RWPE2 (cell line): Measurements from ENCODE around the gene CALY.

Experiments used
- ATAC-seq: fragments of 200-7000 bp; cut with Tn5 transposase; 3 replicates; pipeline ENCODE4 v1.9.1; 2021; ENCODE audit warnings: low read depth
- DNase-seq: peaks from one replicate; pipeline ENCODE4 v3.0.0-alpha.2; 2020; ENCODE audit warnings: low spot score
- H3K27ac ChIP-seq: fragments of 450-650 bp; 2 replicates; pipeline ENCODE4 v1.5.1; 2017; ENCODE audit warnings: mild to moderate bottlenecking; ENCODE audit not compliant: poor library complexity, severe bottlenecking
- H3K27me3 ChIP-seq: fragments of 250-450 bp; sonication (Bioruptor Pico); 2 replicates; pipeline ENCODE4 v1.5.1; 2021; ENCODE audit warnings: mild to moderate bottlenecking, moderate library complexity; ENCODE audit not compliant: insufficient read depth, poor library complexity, severe bottlenecking
- H3K36me3 ChIP-seq: fragments of 250-450 bp; sonication (Bioruptor Pico); 2 replicates; pipeline ENCODE4 v1.5.1; 2020; ENCODE audit warnings: low read depth, mild to moderate bottlenecking, moderate library complexity
- H3K4me1 ChIP-seq: fragments of 250-450 bp; sonication (Bioruptor Pico); 2 replicates; pipeline ENCODE4 v1.5.1; 2021; ENCODE audit warnings: mild to moderate bottlenecking, moderate library complexity; ENCODE audit not compliant: insufficient read depth, poor library complexity, severe bottlenecking
- H3K4me3 ChIP-seq: fragments of 250-450 bp; sonication (Bioruptor Pico); 2 replicates; pipeline ENCODE4 v1.5.1; 2021; ENCODE audit warnings: mild to moderate bottlenecking, moderate library complexity; ENCODE audit not compliant: severe bottlenecking
- H3K9me3 ChIP-seq: fragments of 250-450 bp; sonication (Bioruptor Pico); 2 replicates; pipeline ENCODE4 v1.5.1; 2021; ENCODE audit warnings: mild to moderate bottlenecking, moderate library complexity; ENCODE audit not compliant: severe bottlenecking
- TF ChIP-seq, protein P1 (sequence below): fragments of 450-650 bp; IDR thresholded peaks from one replicate; pipeline ENCODE4 v1.5.1; 2017; ENCODE audit warnings: mild to moderate bottlenecking, moderate library complexity; ENCODE audit not compliant: poor library complexity, severe bottlenecking

Gene CALY, protein sequence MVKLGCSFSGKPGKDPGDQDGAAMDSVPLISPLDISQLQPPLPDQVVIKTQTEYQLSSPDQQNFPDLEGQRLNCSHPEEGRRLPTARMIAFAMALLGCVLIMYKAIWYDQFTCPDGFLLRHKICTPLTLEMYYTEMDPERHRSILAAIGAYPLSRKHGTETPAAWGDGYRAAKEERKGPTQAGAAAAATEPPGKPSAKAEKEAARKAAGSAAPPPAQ

DNA sequence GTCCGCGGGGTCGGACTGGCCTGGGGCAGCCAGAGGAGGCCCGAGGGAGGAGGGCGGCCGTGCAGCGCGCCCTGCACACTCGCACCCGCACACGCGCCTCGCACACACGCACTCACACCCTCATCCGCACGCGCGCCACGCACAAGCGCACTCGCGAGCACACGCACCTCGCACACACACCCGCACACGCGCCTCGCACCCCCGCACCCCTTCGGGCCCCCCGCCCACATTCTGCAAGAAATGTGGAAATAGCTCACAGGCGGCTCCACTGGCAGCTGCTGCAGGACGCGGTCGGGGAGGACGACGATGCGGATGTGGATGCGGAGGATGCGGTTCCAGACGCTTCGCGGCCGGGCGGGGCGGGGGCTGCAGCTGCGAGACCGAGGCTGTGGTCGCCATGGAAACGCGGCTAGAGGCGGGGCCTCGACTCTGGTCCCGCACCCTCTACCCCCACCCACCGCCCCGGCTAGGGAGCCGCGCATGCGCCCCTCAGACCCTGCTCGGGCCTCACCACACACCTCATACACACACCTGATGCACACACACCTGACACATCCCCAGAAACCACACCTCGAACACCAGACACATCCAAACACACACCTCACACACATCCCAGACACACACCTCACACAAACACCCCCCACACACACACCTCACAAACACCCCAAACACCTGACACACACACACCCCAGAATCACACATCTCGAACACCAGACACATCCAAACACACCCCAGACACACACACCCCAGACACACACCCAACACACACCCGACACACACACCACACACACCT is at the start of gene CALY:
Gene CALY (minus strand): TSS at position 320 of the 793 bp plus-strand sequence. CDS start 7,907 bp downstream, outside the sequence.
- Histone ChIP-seq H3K27me3 (peaks cover 45% of the 10 kb centered on the region), H3K27ac (no peak within 1 kb of the TSS), H3K4me1 (no peaks in the 10 kb centered on the region), H3K9me3 (no peaks in the 10 kb centered on the region), H3K36me3 (no peaks in the 10 kb centered on the region), H3K4me3 (no peak within 1 kb of the TSS)
- TF ChIP-seq, protein P1, sequence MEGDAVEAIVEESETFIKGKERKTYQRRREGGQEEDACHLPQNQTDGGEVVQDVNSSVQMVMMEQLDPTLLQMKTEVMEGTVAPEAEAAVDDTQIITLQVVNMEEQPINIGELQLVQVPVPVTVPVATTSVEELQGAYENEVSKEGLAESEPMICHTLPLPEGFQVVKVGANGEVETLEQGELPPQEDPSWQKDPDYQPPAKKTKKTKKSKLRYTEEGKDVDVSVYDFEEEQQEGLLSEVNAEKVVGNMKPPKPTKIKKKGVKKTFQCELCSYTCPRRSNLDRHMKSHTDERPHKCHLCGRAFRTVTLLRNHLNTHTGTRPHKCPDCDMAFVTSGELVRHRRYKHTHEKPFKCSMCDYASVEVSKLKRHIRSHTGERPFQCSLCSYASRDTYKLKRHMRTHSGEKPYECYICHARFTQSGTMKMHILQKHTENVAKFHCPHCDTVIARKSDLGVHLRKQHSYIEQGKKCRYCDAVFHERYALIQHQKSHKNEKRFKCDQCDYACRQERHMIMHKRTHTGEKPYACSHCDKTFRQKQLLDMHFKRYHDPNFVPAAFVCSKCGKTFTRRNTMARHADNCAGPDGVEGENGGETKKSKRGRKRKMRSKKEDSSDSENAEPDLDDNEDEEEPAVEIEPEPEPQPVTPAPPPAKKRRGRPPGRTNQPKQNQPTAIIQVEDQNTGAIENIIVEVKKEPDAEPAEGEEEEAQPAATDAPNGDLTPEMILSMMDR = no peak
- ATAC-seq = peak; percentile 48; the same call in 2 of the 3 replicates
- DNase-seq = no peak

DNA sequence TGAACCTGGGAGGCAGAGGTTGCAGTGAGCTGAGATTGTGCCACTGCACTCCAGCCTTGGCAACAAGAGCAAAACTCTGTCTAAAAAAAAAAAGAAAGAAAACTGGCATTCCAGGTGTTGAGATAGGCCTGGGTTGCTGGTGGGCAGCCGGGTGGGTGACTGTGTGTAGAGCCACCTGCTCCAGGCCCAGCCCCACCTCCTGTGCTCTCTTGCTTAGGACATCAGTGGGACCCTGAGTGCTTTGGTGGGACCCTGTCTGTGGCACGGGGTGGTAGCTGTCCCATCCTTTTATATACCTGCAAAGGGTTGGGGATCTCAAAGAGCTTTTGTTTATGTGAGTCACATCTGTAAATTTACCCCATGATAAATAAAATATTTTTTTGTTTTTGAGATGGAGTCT is 48.5 kb upstream of the CALY start:
- TF ChIP-seq, protein P1 = no peak
- H3K27ac ChIP-seq = no peak overlapping the region
- peaks cover under 1% of the 10 kb centered on the region for H3K4me1 ChIP-seq

DNA sequence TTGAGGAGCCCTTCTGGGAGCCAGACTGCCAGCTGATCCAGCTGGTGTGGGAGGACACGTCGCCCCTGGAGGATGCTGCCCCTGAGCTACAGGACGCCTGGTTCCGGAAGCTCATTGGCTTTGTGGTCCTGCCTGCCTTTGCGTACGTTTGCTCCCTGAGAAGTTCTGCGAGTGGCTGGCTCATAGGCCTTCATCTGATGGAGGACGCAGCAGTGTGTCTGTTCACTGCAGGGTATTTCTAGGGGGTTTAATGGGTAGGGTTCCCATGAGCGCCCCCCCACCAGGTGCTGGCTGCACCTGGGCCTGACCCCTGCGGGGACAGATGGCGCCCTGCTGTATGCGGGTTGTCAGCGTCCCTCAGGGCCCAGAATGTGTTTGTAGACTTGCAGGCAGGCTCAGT is 47.4 kb upstream of the CALY start:
- Histone ChIP-seq H3K27me3 (no peaks in the 10 kb centered on the region), H3K36me3 (no peaks in the 10 kb centered on the region), H3K4me1 (no peaks in the 10 kb centered on the region), H3K27ac (no peak overlapping the region), H3K9me3 (no peaks in the 10 kb centered on the region), H3K4me3 (no peak overlapping the region)
- TF ChIP-seq, protein P1 = no peak
- ATAC-seq = no peak
- DNase-seq = no peak

More for the DNA sequence above, 48.5 kb upstream of the CALY start:
- Histone ChIP-seq H3K4me3 (no peak overlapping the region), H3K27me3 (no peaks in the 10 kb centered on the region), H3K36me3 (no peaks in the 10 kb centered on the region), H3K9me3 (no peaks in the 10 kb centered on the region)
- ATAC-seq (no peak), DNase-seq (peak; percentile 40)

DNA sequence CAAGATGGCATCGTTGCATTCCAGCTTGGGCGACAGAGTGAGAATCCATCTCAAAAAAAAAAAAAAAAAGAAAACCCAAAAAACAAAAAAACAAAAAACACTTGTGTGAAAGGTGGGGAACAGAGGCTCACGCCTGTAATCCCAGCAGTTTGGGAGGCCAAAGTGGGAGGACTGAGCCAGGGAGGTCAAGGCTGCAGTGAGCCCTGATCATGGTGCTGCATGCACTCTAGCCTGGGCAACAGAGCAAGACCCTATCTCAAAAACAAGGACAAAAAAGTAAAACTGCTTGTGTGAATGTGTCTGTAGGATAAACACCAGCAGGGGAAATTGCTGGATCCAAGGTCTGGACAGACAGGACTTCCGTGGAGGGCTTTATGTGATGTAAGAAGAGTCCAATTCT is 46.9 kb upstream of the CALY start:
- TF ChIP-seq, protein P1 = no peak
- Histone ChIP-seq H3K27ac (no peak overlapping the region), H3K9me3 (no peaks in the 10 kb centered on the region), H3K4me3 (no peak overlapping the region), H3K27me3 (no peaks in the 10 kb centered on the region), H3K36me3 (no peaks in the 10 kb centered on the region), H3K4me1 (no peaks in the 10 kb centered on the region)
- ATAC-seq (no peak), DNase-seq (no peak)

DNA sequence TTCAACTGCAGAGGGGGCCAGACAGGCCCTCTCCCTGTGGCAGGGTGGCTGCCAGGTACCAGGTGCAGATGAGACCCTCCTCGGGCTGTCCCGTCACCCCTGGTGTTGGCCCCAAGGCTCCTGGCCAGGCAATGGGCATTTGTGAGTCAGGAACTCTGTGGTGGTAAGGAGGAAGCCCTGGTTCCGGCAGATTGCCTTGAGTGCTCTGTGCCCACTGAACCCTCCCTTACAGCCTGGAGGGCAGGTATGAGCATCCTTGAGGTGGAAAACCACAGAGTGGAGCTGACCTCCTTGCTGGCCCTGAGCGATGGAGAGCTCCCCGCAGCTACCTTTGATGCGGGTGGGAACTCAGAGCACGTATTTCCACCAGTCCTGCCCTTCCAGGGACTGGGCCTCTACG is 44.3 kb upstream of the CALY start:
- no peak for DNase-seq
- H3K4me3 ChIP-seq = no peak overlapping the region
- no peaks in the 10 kb centered on the region for H3K27me3 ChIP-seq
- no peaks in the 10 kb centered on the region for H3K9me3 ChIP-seq
- ATAC-seq = no peak
- H3K27ac ChIP-seq = no peak overlapping the region
- TF ChIP-seq, protein P1 = no peak
- H3K36me3 ChIP-seq = no peaks in the 10 kb centered on the region
- no peaks in the 10 kb centered on the region for H3K4me1 ChIP-seq
